GM12864 (cell line): ENCODE measurements around the gene CD93.

Experiments used
- DNase-seq: peaks from one replicate; pipeline ENCODE4 v3.0.0-alpha.2; 2011; ENCODE audit warnings: low read depth
- H3K4me3 ChIP-seq: 2 replicates; pipeline ENCODE4 v1.5.1; 2011; ENCODE audit warnings: mild to moderate bottlenecking, low read depth, low read length, control low read depth
- CTCF ChIP-seq: IDR thresholded peaks from 2 replicates; pipeline ENCODE4 v1.5.1; 2011; ENCODE audit warnings: low read depth, mild to moderate bottlenecking, moderate library complexity, low read length, control low read depth, inconsistent platforms; ENCODE audit errors: missing control alignments

The CD93 gene

GRCh38 chr20:23094213-23094896 is 8.2 kb upstream of the CD93 start:
- no peak overlapping the region for H3K4me3 ChIP-seq
- no peak for DNase-seq
- TF ChIP-seq CTCF: no peak

GRCh38 chr20:23093613-23094012 is 7.5 kb upstream of the CD93 start:
- DNase-seq: no peak
- no peak for TF ChIP-seq CTCF
- H3K4me3 ChIP-seq: no peak overlapping the region

GRCh38 chr20:23092861-23093495 is 6.9 kb upstream of the CD93 start:
- no peak overlapping the region for H3K4me3 ChIP-seq
- no peak for TF ChIP-seq CTCF
- DNase-seq: no peak

- TF ChIP-seq CTCF: no peak
- H3K4me3 ChIP-seq: no peak overlapping the region
- no peak for DNase-seq
These were observed 6.2 kb upstream of the CD93 start for GRCh38 chr20:23092384-23092756.

GRCh38 chr20:23091721-23092383 is 5.7 kb upstream of the CD93 start:
- no peak for DNase-seq
- H3K4me3 ChIP-seq: no peak overlapping the region
- no peak for TF ChIP-seq CTCF

- DNase-seq: no peak
- H3K4me3 ChIP-seq: no peak overlapping the region
- TF ChIP-seq CTCF: no peak
These were observed 4.8 kb upstream of the CD93 start for GRCh38 chr20:23090878-23091277.
